Right lobe of liver (tissue), 4 donors: ENCODE measurements around the gene TCF4.

Experiments
- POLR2A ChIP-seq: fragments of 450-650 bp; IDR thresholded peaks from one replicate; pipeline ENCODE4 v1.6.1; 2017; ENCODE audit warnings: antibody characterized with exemption, mild to moderate bottlenecking
- TF ChIP-seq, protein P1 (sequence below), 4 donors: fragments of 200-600 bp in 3 of 4; fragments of 450-650 bp in 1 of 4; IDR thresholded peaks; one replicate each; pipeline versions ENCODE4 v1.5.1 to v1.8.0; 2016 to 2022; ENCODE audit warnings: antibody characterized with exemption in 4 of 4, mild to moderate bottlenecking in 2 of 4
- donor health status: DM: no; HTN: no; CAD: no.
- donor health status: DM: no; HTN: no; CAD: no.
- donor health status: DM: no; HTN: yes; CAD: no.

DNA sequence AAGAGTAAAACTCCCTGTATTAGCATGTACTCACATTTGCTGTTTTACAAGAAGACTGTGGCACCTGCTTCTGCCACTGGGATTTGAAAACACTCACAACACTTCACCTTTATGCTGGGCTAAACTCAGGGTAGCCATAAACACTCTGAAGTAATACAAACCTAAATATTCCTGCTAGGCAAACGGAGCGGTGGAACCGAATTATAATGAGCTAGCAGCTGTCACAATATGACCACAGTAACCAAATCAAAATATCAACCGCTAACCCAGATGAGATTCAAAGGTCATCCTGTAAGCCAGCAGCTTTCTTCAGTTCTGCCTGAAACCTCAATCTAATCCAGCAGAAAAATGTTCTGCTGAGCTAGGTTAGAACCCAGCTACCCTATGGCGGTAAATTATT is 132.1 kb downstream of the TCF4 start:
- TF ChIP-seq, protein P1, sequence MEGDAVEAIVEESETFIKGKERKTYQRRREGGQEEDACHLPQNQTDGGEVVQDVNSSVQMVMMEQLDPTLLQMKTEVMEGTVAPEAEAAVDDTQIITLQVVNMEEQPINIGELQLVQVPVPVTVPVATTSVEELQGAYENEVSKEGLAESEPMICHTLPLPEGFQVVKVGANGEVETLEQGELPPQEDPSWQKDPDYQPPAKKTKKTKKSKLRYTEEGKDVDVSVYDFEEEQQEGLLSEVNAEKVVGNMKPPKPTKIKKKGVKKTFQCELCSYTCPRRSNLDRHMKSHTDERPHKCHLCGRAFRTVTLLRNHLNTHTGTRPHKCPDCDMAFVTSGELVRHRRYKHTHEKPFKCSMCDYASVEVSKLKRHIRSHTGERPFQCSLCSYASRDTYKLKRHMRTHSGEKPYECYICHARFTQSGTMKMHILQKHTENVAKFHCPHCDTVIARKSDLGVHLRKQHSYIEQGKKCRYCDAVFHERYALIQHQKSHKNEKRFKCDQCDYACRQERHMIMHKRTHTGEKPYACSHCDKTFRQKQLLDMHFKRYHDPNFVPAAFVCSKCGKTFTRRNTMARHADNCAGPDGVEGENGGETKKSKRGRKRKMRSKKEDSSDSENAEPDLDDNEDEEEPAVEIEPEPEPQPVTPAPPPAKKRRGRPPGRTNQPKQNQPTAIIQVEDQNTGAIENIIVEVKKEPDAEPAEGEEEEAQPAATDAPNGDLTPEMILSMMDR (IDR thresholded peaks at IDR 0.05): no peak
- TF ChIP-seq POLR2A: no peak
